BJ (cell line): Measurements from ENCODE around the gene OR6K3. TPM values are rescaled to one million over a fixed set of nuclear protein-coding genes. Genes with fewer than 3 reads are reported as not detected.

Source experiments
- CTCF ChIA-PET: fragments of 350-600 bp; formaldehyde crosslinking; extraction: SDS; loops from one replicate; lab custom pipeline; 2021; ENCODE audit warnings: antibody characterized with exemption, inconsistent platforms; lab: Yijun Ruan, JAX
- POLR2A ChIA-PET: fragments of 300-600 bp; sonication (Branson Sonifier 250); formaldehyde crosslinking; extraction: SDS; loops from one replicate; lab custom pipeline; 2021; ENCODE audit warnings: antibody characterized with exemption; lab: Charles Lee
- DNase-seq: peaks from one replicate; pipeline ENCODE4 v3.0.0-alpha.2; 2011; ENCODE audit warnings: low read depth
- H3K27me3 ChIP-seq: 2 replicates; pipeline ENCODE4 v1.6.0; 2011; ENCODE audit warnings: low read length; ENCODE audit not compliant: control insufficient read depth, insufficient read depth
- H3K36me3 ChIP-seq: 2 replicates; pipeline ENCODE4 v1.5.1; 2011; ENCODE audit warnings: low read length; ENCODE audit not compliant: control insufficient read depth, insufficient read depth
- H3K4me3 ChIP-seq: 2 replicates; pipeline ENCODE4 v1.5.1; 2011; ENCODE audit warnings: low read depth, mild to moderate bottlenecking, control low read depth, low read length
- CTCF ChIP-seq: IDR thresholded peaks from 2 replicates; pipeline ENCODE4 v1.5.1; 2011; ENCODE audit warnings: low read depth, mild to moderate bottlenecking, control low read depth, inconsistent platforms, low read length, moderate library complexity; ENCODE audit not compliant: insufficient read depth
- polyA minus RNA-seq: library from RNA; depleted of rRNA, polyadenylated mRNA; stranded (reverse); fragments of >200 nt; gene quantifications from 2 replicates; pipeline ENCODE4 v1.2.3, GENCODE V29; 2011; rRNA and poly(A)+ RNA removed
- polyA plus RNA-seq: library from polyadenylated mRNA; depleted of rRNA; stranded (reverse); fragments of >200 nt; gene quantifications from 2 replicates; pipeline ENCODE4 v1.2.3, GENCODE V29; 2011; rRNA removed

Gene OR6K3
- polyA plus RNA-seq (not detected in 2 replicates), polyA minus RNA-seq (not detected in 2 replicates)

- DNase-seq: no peak
- ChIA-PET POLR2A (no interaction called here), CTCF (no interaction called here)
- H3K27me3 ChIP-seq: no peaks in the 10 kb centered on the region
- no peak within 1 kb of the TSS for H3K4me3 ChIP-seq
- TF ChIP-seq CTCF: no peak
- H3K36me3 ChIP-seq: no peaks in the 10 kb centered on the region
Observed at GRCh38 chr1:158720620-158721019, at the start of gene OR6K3. Gene OR6K3 (minus strand): TSS chr1:158720720. CDS start chr1:158718115, 2,605 bp downstream.

GRCh38 chr1:158754420-158754819 lies 33.9 kb upstream of the OR6K3 start, which contains the start of gene OR6K6:
Gene OR6K6 (plus strand): TSS chr1:158754720. CDS start chr1:158754888, 168 bp downstream.
- no peak for DNase-seq
- ChIA-PET CTCF (no interaction called here), POLR2A (no interaction called here)
- no peaks in the 10 kb centered on the region for H3K36me3 ChIP-seq
- no peaks in the 10 kb centered on the region for H3K27me3 ChIP-seq
- no peak for TF ChIP-seq CTCF
- no peak within 1 kb of the TSS for H3K4me3 ChIP-seq

- ChIA-PET POLR2A (no interaction called here), CTCF (no interaction called here)
- no peaks in the 10 kb centered on the region for H3K36me3 ChIP-seq
- H3K4me3 ChIP-seq: no peak overlapping the region
- no peaks in the 10 kb centered on the region for H3K27me3 ChIP-seq
- no peak for TF ChIP-seq CTCF
- no peak for DNase-seq
Observed at GRCh38 chr1:158752155-158752712, 31.7 kb upstream of the OR6K3 start.

GRCh38 chr1:158735848-158736247 lies 15.3 kb upstream of the OR6K3 start:
- Histone ChIP-seq H3K27me3 (no peaks in the 10 kb centered on the region), H3K4me3 (no peak overlapping the region), H3K36me3 (no peaks in the 10 kb centered on the region)
- ChIA-PET POLR2A (interaction anchor here (0.5 kb wide), 1 partner anchor 534 kb away, joined by 3 read pairs; no protein-coding TSS in a partner anchor), CTCF (no interaction called here)
- DNase-seq: no peak
- TF ChIP-seq CTCF: no peak

- Histone ChIP-seq H3K4me3 (no peak overlapping the region), H3K36me3 (no peaks in the 10 kb centered on the region), H3K27me3 (no peaks in the 10 kb centered on the region)
- ChIA-PET POLR2A (no interaction called here), CTCF (no interaction called here)
- no peak for DNase-seq
- TF ChIP-seq CTCF: no peak
Observed at GRCh38 chr1:158732524-158732923, 12.0 kb upstream of the OR6K3 start.
